ENCODE measurements around the gene HINT1. TPM values are rescaled to one million over a fixed set of nuclear protein-coding genes. Genes with fewer than 3 reads are reported as not detected.

Gene HINT1
- polyA plus RNA-seq = 100 to 1,000 TPM; 258 to 473 (median 272) TPM

DNA sequence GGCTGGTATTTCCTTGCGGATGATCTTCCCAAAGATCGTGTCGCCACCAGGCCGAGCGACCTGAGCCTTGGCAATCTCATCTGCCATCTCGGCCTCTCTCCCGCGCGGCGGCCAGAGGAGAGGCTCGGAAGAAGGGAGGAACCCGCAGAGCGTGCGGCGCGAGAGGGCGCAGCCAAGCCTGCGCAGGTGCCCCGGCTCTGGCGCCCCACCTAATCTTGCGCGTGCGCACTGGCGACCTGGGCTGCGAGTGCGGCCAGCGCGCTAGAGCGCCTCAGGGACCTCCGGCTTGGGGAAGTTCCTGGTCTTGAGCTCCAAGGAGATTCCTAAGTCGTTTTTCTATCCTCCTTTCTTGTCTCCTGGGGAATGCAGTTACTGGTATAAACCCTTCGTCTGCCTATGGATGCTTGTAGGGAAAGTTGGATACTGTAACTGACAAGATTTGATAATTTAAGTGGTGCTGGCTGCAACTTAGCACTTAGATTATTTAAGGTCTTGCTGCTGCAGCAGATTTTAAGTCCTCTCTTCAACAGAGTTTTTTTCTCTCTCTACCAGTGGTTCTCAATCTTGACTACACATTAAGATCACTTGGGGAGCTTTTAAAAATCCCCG, at the start of gene HINT1:
Gene HINT1 (minus strand): TSS at position 138 of the 609 bp plus-strand sequence. CDS start 51 bp downstream, at position 87.
- H3K27me3 Mint-ChIP-seq (ENCODE audit: low read depth in 3 of 3) = peaks cover 5 to 9% (median 8%) of the 10 kb centered on the region in 3 donors
- peaks cover 0 to 17% (median 3%) of the 10 kb centered on the region in 3 donors for H3K36me3 Mint-ChIP-seq
- H3K4me1 Mint-ChIP-seq = peaks cover 38 to 68% of the 10 kb centered on the region in 2 donors
- peak; percentile 90 to 93 (median 92) for DNase-seq
- H3K4me3 Mint-ChIP-seq = peak within 1 kb of the TSS; percentile 95 to 98 (median 97)
- peak within 1 kb of the TSS; percentile 94 to 98 (median 97) for H3K27ac Mint-ChIP-seq
- no peaks in the 10 kb centered on the region for H3K9me3 Mint-ChIP-seq

DNA sequence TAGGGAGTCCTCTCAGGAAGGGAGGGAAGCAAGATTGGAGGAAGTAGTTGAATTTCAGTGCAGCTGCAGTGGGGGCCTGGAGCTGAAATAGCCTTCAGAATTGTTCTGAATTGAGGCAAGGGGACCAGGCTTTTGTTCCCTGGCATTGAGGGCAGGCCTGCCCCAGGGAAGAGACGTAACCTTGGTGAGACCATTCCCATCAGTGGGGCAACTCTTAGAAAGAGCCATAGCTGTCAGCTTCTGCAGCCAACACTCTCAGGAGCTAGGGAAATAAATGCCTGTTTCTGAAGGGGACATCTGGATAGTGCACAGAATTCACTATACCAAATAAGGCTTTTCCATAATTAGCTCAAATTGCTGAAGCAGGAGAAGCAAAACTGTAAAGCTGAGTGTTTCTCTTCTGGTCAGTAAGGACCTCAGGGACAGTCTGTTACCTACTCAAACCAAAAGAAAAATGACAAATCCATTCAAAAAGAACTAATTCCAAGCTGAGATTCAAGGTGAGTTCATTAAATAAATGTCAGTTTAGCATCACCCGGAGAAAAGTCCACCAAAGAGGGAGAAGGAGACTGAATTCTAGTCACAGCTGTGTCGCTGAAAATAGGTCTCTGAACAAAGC, 49.7 kb upstream of the HINT1 start:
- peaks cover 0 to 4% (median 1%) of the 10 kb centered on the region in 3 donors for H3K27me3 Mint-ChIP-seq (ENCODE audit: low read depth in 3 of 3)
- no peak for DNase-seq
- peaks cover 20 to 30% of the 10 kb centered on the region in 2 donors for H3K4me1 Mint-ChIP-seq
- H3K36me3 Mint-ChIP-seq = peaks cover 0 to 4% (median 0%) of the 10 kb centered on the region in 3 donors
- peak overlapping the region in 1 of 6 donors; percentile 25 for H3K27ac Mint-ChIP-seq
- no peak overlapping the region for H3K4me3 Mint-ChIP-seq
- no peaks in the 10 kb centered on the region for H3K9me3 Mint-ChIP-seq

DNA sequence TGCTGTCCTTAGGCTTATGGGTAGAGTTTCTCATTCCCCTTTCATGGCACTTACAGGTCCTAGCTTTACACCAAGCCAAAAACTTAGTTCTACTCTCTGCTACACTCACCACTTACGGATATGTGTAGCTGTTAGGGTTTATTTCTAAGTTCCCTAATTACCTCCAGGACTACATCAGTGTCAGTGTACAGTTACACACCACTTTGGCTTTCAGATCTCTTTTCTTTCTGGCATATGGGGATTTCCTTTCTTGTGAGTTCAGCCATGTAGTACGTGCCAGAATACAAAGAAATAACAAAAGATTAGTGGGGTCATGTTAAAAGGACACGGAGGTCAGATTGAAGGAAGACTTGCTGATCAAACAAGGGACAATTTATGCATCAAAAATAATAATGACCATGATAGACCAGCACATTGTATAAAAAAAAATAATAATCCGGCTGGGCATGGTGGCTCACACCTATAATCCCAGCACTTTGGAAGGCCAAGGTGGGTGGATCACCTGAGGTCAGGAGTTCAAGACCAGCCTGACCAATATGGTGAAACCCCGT, 47.5 kb upstream of the HINT1 start:
- H3K9me3 Mint-ChIP-seq = no peaks in the 10 kb centered on the region
- peaks cover 0 to 1% (median 0%) of the 10 kb centered on the region in 3 donors for H3K27me3 Mint-ChIP-seq (ENCODE audit: low read depth in 3 of 3)
- H3K4me3 Mint-ChIP-seq = peak overlapping the region in 1 of 5 donors; percentile 13
- H3K36me3 Mint-ChIP-seq = peaks cover 0 to 4% (median 0%) of the 10 kb centered on the region in 3 donors
- peak overlapping the region in 5 of 6 donors; percentile 62 to 80 (median 71) for H3K27ac Mint-ChIP-seq
- DNase-seq = no peak
- peaks cover 30 to 41% of the 10 kb centered on the region in 2 donors for H3K4me1 Mint-ChIP-seq

DNA sequence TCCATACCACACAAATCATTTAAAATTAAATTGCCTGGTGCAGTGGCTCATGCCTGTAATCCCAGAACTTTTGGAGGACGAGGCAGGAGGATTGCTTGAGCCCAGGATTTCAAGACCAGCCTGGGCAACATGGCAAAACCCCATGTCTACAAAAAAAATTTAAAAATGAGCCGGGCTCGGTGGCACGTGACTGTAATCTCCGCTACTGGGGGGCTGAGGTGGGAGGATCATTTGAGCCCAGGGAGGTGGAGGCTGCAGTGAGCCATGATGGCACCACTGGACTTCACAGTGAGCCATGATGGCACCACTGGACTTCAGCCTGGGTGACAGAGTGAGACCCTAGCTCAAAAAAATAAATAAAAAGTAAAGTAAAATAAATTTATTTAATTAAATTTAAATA, 46.6 kb upstream of the HINT1 start:
- DNase-seq = no peak
- peaks cover 31 to 41% of the 10 kb centered on the region in 2 donors for H3K4me1 Mint-ChIP-seq
- H3K36me3 Mint-ChIP-seq = peaks cover 0 to 4% (median 0%) of the 10 kb centered on the region in 3 donors
- peaks cover 0 to 1% (median 0%) of the 10 kb centered on the region in 3 donors for H3K27me3 Mint-ChIP-seq (ENCODE audit: low read depth in 3 of 3)
- H3K9me3 Mint-ChIP-seq = no peaks in the 10 kb centered on the region
- peak overlapping the region in 1 of 6 donors; percentile 64 for H3K27ac Mint-ChIP-seq
- no peak overlapping the region for H3K4me3 Mint-ChIP-seq

DNA sequence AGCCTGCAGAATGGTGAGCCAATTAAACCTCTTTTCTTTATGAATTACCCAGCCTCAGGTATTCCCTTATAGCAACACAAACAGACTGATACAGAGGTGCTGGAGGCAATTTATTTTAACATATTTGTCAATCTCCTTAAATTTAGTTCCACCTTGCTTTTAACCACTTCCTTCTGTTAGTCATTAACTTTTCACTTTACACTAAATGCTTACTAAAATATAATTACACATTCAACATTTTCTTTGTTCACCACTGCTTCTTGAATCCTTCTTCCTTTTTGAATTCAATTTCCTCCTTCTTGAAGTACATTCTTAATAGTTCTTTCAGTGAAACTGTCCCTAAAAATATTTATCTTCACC, 45.1 kb upstream of the HINT1 start:
- no peaks in the 10 kb centered on the region for H3K9me3 Mint-ChIP-seq
- H3K4me1 Mint-ChIP-seq = peaks cover 31 to 41% of the 10 kb centered on the region in 2 donors
- H3K27ac Mint-ChIP-seq = peak overlapping the region; percentile 85 to 98 (median 93)
- peak overlapping the region; percentile 66 to 83 (median 75) for H3K4me3 Mint-ChIP-seq
- H3K27me3 Mint-ChIP-seq (ENCODE audit: low read depth in 3 of 3) = peaks cover 0 to 1% (median 1%) of the 10 kb centered on the region in 3 donors
- no peak for DNase-seq
- peaks cover 0 to 4% (median 0%) of the 10 kb centered on the region in 3 donors for H3K36me3 Mint-ChIP-seq

DNA sequence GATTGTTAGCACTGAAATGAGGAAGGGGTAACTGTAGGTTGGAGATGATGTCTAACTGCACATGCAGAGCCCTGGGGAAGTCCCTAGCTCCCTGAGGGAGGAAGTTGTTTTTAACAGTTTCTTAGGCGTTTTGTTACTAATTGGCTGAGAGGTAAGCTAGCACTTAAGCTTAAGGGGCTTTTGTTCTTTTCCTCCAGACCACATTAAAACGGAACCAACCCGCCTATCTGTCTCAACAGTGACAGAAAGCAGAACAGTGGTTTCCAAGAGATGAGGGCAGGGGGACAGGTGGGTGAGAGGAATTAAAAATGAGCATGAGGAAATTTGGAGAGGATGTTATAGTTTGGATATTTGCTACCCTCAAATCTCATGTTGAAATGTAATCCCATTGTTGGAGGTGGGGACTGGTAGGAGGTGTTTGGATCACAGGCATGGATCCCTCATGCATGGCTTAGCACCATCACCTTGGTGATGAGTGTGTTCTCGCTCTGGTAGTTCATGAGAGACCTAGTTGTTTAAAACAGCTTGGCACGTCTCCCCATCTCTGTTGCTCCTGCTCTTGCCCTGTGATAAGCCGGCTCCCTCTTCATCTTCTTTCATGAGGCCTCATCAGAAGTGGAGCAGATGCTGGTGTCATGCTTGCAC, 44.6 kb upstream of the HINT1 start:
- peak overlapping the region; percentile 85 to 98 (median 93) for H3K27ac Mint-ChIP-seq
- no peaks in the 10 kb centered on the region for H3K9me3 Mint-ChIP-seq
- H3K4me1 Mint-ChIP-seq = peaks cover 31 to 38% of the 10 kb centered on the region in 2 donors

DNA sequence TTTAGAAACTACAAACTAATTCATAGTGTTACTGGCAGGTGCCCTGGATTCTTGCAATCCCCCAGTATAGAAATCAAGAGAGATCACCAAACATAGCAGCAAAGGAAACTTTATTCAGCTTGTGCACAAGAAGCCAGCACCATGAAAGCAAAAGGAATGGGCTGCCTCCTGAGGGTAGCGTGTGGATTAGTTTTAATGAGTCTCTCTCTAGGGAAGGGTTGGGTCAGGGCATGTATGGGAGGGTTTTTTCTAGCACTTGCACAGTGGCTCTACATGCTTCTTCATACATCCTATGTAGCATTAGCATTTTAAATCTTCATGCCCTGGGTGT, 44.1 kb upstream of the HINT1 start:
- Mint-ChIP-seq H3K4me3 (peak overlapping the region; percentile 66 to 83 (median 75)), H3K9me3 (no peaks in the 10 kb centered on the region), H3K27me3 (ENCODE audit: low read depth in 3 of 3) (peaks cover 0 to 1% (median 1%) of the 10 kb centered on the region in 3 donors), H3K27ac (peak overlapping the region; percentile 85 to 98 (median 93)), H3K4me1 (peaks cover 31 to 33% of the 10 kb centered on the region in 2 donors), H3K36me3 (peaks cover 0 to 8% (median 0%) of the 10 kb centered on the region in 3 donors)
- DNase-seq = no peak

More for the DNA sequence above, 44.6 kb upstream of the HINT1 start:
- Mint-ChIP-seq H3K36me3 (peaks cover 0 to 4% (median 0%) of the 10 kb centered on the region in 3 donors), H3K27me3 (ENCODE audit: low read depth in 3 of 3) (peaks cover 0 to 1% (median 1%) of the 10 kb centered on the region in 3 donors), H3K4me3 (peak overlapping the region; percentile 66 to 83 (median 75))
- peak; percentile 68 to 71 (median 70) for DNase-seq

DNA sequence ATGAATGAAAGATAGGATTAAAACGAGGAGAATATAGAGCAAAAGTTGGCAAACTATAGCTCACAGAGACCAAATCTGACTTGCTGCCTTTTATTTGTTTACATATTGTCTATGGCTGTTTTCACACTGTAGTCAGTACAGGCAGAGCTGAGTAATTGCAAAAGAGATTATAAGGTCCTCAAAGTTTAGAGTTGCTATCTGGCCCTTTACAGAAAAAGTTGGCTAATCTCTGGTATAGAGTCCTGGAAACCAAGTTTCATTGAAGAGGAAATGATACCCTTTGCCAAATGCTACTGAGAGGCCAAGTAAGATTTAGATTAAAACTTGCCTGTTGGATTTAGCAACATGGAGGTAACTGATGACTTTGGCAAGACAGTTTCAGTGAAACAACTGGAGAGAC, 41.7 kb upstream of the HINT1 start:
- no peak for DNase-seq
- Mint-ChIP-seq H3K9me3 (no peaks in the 10 kb centered on the region), H3K4me3 (no peak overlapping the region), H3K4me1 (peaks cover 22 to 28% of the 10 kb centered on the region in 2 donors), H3K27ac (peak overlapping the region in 4 of 6 donors; percentile 10 to 48 (median 28)), H3K27me3 (ENCODE audit: low read depth in 3 of 3) (peaks cover 0 to 1% (median 0%) of the 10 kb centered on the region in 3 donors), H3K36me3 (peaks cover 0 to 8% (median 0%) of the 10 kb centered on the region in 3 donors)

DNA sequence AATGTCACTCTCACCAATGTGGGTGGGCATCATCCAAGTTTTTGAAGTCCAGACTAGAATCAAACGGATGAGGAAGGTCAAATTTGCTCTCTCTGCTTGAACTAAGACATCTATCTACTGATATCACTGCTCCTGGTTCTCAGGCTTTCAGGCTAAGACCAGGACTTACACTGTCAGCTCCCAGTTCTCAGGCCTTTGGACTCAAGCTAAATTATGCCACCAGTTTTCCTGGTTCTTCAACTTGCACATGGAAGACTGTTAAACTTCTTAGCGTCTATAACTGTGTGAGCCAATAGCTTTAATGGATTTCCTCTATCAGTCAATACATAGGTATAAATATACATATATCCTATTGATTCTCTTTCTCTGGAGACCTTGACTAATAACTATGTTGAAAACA, 41.0 kb upstream of the HINT1 start:
- peaks cover 0 to 1% (median 0%) of the 10 kb centered on the region in 3 donors for H3K27me3 Mint-ChIP-seq (ENCODE audit: low read depth in 3 of 3)
- H3K9me3 Mint-ChIP-seq = no peaks in the 10 kb centered on the region
- no peak overlapping the region for H3K4me3 Mint-ChIP-seq
- peaks cover 0 to 8% (median 0%) of the 10 kb centered on the region in 3 donors for H3K36me3 Mint-ChIP-seq
- DNase-seq = no peak
- H3K4me1 Mint-ChIP-seq = peaks cover 22 to 24% of the 10 kb centered on the region in 2 donors
- H3K27ac Mint-ChIP-seq = peak overlapping the region in 3 of 6 donors; percentile 10 to 69 (median 40)

DNA sequence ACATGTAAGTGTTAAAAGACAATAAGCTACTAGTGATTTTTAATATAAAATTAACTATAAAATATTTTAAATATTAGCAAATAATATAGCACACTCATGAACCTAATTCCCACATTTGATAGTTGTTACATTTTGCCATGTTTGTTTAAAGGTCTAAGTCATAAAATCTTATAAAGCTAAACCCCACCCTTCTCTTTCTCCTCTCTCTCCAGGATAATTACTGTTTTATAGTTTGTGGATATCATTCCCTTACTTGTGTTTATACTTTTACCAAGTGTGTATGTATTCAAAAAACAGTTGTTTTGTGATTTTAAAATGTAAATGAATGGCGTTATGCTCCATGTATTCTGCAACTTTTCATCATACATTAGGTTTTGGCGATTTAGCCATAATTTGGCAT, 39.9 kb upstream of the HINT1 start:
- H3K27ac Mint-ChIP-seq = no peak overlapping the region
- peaks cover 0 to 1% (median 0%) of the 10 kb centered on the region in 3 donors for H3K27me3 Mint-ChIP-seq (ENCODE audit: low read depth in 3 of 3)
- H3K36me3 Mint-ChIP-seq = peaks cover 5 to 14% (median 5%) of the 10 kb centered on the region in 3 donors
- no peak overlapping the region for H3K4me3 Mint-ChIP-seq
- no peaks in the 10 kb centered on the region for H3K9me3 Mint-ChIP-seq
- peaks cover 13% of the 10 kb centered on the region in 2 donors for H3K4me1 Mint-ChIP-seq
- DNase-seq = no peak

DNA sequence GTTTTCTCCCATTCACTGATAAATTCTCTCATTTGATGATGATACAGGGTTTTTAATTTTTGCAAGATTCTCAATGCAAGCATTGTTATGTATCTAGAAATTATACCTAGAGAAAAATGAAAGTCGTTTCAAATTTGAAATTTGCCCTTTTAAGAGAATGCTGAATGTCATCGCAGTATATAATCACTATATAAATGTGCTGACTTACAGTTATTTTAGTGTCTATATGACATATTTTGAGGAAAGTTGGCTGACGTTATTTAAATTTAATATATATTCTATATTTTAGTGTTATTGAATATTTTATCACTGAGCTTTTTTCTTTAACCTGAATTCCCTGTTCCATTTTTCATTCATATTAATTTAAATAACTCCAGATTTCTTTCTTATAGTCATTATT, 35.5 kb upstream of the HINT1 start:
- Mint-ChIP-seq H3K27ac (no peak overlapping the region), H3K9me3 (no peaks in the 10 kb centered on the region), H3K4me1 (no peaks in the 10 kb centered on the region), H3K4me3 (no peak overlapping the region), H3K36me3 (peaks cover 5 to 14% (median 5%) of the 10 kb centered on the region in 3 donors), H3K27me3 (ENCODE audit: low read depth in 3 of 3) (no peaks in the 10 kb centered on the region)
- DNase-seq = no peak

DNA sequence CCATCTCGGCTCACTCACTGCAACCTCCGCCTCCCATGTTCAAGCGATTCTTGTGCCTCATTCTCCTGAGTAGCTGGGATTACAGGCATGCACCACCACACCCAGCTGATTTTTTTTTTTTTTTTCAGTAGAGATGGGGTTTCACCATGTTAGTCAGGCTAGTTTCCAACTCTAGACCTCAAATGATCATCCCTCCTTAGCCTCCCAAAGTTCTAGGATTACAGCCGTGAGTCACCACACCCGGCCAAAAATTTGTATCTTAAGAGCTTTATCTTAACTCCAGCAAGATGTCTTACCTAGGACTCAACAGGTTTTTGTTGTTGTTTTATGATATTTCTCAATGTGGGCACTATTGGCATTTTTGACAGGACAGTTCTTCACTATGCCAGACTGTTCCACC, 33.6 kb upstream of the HINT1 start:
- Mint-ChIP-seq H3K4me3 (no peak overlapping the region), H3K36me3 (peaks cover 5 to 6% (median 5%) of the 10 kb centered on the region in 3 donors), H3K27ac (no peak overlapping the region), H3K9me3 (no peaks in the 10 kb centered on the region), H3K27me3 (ENCODE audit: low read depth in 3 of 3) (no peaks in the 10 kb centered on the region), H3K4me1 (no peaks in the 10 kb centered on the region)
- no peak for DNase-seq

DNA sequence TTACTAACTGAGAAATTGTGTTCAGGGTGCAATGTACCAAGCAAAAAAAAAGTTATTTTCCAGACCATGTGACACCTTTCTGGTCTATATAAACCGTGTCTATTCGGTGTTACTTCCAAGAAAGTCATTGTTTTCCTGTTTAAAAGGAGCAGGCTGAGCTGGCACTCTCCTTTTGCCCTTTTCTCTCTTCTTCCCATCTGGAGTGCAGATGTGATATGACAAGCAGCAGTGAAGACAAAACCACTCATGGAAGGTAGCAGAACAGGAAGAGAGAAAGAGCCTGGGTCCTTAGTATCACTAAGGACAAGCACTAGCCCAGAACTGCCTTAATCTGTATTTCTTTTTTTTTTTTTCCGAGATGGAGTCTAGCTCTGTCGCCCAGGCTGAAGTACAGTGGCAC, 31.3 kb upstream of the HINT1 start:
- no peak overlapping the region for H3K4me3 Mint-ChIP-seq
- H3K9me3 Mint-ChIP-seq = no peaks in the 10 kb centered on the region
- H3K4me1 Mint-ChIP-seq = no peaks in the 10 kb centered on the region

More for the DNA sequence above, 31.3 kb upstream of the HINT1 start:
- H3K27me3 Mint-ChIP-seq (ENCODE audit: low read depth in 3 of 3) = no peaks in the 10 kb centered on the region
- peak overlapping the region in 1 of 6 donors; percentile 46 for H3K27ac Mint-ChIP-seq
- DNase-seq = no peak
- peaks cover 5 to 12% (median 6%) of the 10 kb centered on the region in 3 donors for H3K36me3 Mint-ChIP-seq
